NCI-H69 (cell line): ENCODE results near the gene SNRNP25.
"Not testable (repeated sequence)": the region's sequence is repeated elsewhere in the genome, so short reads cannot be mapped to it uniquely, and the experiment has no call there.

ENCODE experiments used
- DNase-seq: peaks from one replicate; lab custom pipeline; 2025; lab: John Stamatoyannopoulos, UW

The SNRNP25 gene

DNA sequence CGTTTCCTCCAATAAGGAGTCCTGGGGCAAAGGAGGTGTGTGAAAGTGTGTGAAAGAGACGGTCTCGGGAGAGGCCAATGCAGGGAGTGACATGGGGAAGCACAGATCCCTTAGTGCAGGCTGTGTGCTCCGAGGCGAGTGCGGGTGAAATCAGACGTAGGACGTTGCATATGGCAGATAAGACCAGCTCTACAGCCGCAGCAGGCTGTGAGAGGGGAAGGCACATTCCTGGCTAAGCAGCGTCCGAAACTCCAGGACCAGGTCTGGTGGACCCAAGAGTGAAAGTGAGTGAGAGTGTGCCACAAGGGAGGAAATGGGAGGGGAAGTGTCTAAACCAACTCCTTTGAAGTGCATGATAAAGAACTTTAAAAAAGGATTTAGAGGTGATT, 11.6 kb upstream of the SNRNP25 start:
- DNase-seq = no peak

- DNase-seq = no peak
Observed at GRCh38 chr16:42691-43090, 10.9 kb upstream of the SNRNP25 start.

GRCh38 chr16:43294-43693, 10.3 kb upstream of the SNRNP25 start:
- no peak for DNase-seq

DNA sequence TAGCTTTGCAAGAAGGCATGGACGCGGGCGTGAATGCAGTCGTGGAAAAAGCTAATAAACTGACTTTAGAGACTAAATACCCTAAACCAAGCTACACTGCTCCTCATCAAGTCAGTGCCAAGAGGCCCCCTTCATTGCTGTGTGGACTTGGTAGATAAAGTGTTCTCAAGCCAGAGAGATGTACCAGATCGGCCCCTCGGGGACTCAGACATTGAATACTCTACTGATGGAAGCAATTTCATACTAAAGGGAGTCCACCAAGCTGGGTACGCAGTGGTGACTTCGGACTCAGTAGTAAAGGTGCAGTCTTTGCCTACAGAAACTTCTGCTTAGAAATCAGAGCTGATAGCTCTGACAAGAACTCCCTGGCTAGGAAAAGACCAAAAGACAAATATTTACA, 9.0 kb upstream of the SNRNP25 start:
- DNase-seq = no peak

DNA sequence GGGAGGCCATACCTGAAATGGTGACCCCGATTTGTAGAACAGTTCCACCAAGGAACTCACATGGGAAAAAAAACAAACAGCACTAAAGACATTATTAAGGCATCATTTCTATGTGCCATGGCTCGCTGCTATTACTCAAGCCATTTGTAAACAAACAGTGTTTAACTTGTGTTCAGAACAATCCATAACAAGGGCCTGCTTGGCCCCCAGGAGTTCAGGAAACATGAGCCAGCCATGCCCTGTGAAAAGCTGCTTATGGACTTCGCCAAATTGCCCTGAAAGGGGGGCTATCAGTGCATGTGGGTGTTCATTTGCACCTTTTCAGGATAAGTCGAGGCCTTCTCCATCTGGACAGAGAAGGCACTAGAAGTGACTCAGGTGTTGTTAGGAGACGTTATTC, 8.2 kb upstream of the SNRNP25 start:
- DNase-seq = peak; percentile 68

DNA sequence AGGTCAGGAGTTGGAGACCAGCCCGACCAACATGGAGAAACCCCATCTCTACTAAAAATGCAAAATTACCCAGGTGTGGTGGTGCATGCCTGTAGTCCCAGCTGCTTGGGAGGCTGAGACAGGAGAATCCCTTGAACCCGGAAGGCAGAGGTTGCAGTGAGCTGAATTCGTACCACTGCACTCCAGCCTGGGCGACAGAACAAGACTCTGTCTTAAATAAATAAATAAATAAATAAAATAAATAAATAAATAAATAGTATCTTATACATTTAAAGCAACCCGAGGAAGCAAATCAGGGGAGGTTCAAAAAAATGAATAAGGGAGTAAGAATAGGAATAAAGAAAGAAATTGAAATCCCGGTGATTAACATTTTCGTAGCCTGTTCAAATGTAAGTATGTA, 7.1 kb upstream of the SNRNP25 start:
- not testable (repeated sequence) for DNase-seq

GRCh38 chr16:47234-47633, 6.4 kb upstream of the SNRNP25 start:
- no peak for DNase-seq

GRCh38 chr16:50769-51591, 2.6 kb upstream of the SNRNP25 start:
- DNase-seq = no peak

GRCh38 chr16:54237-54581, 581 bp downstream of the SNRNP25 start:
- DNase-seq = no peak

DNA sequence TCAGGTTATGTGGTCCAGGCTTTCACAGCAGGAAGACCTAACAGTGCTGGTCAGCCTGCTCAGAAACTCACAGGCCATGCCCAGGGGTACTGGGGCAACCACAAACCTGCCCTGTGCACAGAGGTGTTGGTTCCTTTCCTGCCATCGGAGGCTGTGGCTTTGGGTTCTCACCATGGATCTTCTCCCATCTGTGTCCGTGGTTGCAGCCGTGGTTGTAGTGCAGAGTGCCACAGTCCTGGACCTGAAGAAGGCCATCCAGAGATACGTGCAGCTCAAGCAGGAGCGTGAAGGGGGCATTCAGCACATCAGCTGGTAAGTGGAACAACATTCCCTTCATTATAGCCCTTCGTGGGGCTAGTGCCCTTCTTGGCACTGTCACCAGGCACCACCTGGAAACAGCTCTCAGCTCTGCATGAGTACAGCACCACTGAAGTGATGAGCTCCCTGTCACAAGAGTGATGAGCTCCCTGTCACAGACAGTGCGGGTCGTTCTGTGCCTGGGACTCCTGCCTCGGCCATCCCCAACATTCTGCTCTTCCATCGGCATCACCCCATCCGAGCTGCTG, 2.0 kb downstream of the SNRNP25 start:
- no peak for DNase-seq

GRCh38 chr16:56231-56927, 2.8 kb downstream of the SNRNP25 start:
- DNase-seq = no peak

- no peak for DNase-seq
Observed at GRCh38 chr16:57711-58110, 4.1 kb downstream of the SNRNP25 start.

DNA sequence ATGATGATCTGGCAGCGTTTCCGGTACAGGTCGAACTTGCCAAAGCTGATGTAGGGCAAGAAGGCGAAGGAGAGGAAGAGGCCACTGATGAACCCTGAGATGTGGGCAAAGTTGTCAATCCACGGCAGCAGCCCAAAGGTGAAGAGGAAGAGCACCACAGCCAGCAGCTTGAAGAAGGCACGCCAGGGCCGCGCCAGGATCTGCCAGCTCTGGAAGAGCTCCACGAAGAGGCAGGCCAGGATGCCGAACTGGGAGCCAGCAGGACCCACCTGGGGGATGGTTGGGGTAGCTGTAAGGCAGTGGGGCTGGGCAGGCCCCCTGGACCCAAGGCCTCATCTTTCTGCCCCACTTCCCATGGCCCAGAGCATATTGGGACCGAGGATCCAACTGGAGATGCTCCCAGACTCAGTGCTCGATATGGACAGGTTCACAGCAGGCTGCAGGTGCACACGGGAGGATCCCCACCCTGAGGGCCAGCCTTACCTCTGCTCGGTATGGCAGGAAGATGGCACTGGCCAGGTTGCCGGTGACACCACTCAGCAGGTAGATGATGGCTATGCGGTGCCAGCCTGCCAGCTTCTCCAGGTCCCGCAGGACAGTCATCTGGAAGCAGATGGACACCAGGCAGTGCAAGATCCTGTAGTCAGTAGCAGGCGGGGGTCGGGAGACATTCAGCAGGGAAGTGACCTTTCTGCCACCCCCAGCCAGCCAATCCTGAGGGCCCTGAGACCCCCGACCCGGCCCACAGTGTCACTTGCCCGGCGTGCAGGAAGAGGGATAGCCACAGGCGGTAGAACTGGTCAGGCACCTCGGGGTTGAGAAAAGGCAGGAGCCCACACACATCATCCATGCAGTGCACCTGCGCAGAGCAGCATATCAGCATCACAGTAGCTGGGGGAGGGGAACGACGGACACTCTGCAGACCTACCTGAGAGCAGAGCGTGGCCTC, 5.1 kb downstream of the SNRNP25 start:
- DNase-seq = no peak

DNA sequence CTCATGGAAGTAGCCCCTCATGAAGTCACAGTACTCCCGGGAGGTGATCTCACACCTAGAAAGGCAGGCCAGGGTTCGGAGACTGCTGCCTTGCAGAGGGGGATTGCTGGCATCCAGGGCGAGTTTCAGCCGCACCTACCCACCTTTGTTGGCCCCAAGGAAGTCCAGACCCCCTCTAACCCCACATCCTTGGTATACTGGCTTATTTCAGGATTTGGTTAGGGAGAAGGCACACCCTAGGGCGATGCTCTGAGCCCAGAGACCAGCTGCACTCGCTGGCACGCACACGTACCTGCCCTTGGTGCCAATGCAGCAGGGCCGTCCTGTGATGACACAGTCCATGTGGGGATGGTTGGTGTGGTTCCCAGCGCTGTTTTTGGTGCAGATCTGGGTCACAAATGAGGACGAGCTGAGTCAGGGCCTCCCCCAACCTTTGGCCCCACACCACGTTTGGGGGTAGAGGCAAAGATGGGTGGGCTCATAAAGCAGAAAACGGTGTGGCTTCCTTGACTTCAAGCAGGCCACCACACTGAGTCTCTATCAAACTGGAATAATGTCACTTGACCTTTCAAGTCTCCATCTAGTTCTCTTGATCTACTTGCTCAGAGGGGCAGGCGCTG, 5.9 kb downstream of the SNRNP25 start:
- no peak for DNase-seq

DNA sequence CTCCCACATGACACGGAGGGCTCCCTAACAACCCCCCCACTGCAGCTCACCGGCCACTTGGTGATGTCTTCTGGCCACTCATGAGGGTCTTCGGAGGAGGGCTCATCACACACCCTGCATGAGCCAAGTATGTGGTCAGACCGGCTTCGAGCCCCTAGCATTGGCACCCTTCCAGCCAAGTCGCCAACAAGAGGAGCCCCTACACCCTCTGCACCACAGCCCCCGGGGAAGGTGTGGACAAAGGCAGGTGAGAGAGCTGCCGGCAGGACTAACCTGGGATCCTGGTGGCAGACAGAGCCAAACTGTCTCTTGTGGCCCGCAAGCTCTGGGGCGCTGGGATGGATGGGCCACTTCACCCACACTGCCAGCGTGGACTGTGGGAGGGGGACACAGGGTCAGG, 6.5 kb downstream of the SNRNP25 start:
- no peak for DNase-seq

- DNase-seq = peak; percentile 64
Observed at GRCh38 chr16:60929-61878, 7.6 kb downstream of the SNRNP25 start.

GRCh38 chr16:61879-62281, 8.3 kb downstream of the SNRNP25 start:
- no peak for DNase-seq

DNA sequence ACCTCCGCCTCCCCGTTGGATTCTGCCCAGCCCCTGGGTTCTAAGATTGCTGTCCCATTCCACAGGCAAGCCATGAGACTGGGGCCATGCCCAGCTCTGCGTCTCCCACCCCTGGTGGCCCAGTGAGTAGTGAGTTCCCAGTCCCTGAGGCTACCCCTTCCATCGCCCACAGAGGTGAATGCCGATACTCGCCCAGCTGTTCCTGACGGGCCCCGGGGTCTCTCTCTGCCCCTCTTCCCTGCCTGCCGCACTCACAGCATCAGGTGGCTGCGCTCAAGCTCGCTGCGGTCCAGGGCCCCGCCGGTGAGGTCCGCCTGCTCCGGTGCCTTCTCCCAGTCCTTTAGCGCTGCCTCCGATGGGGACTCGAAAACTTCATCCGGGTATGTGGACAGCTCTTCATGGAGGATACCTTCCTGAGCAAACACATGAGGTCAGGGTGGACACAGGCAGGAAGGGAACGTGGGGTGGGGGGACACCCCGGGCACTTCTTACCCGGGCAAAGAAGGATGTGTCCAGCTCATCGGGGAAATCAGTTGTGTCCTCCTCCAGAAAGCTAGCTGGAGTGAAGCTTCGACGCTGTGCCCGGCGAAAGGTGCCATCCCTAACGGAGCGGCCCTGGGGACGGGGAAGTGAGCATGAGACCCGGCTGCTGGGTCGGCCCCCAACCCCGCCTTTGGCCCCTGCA, 8.8 kb downstream of the SNRNP25 start:
- DNase-seq = no peak

GRCh38 chr16:62968-63391, 9.4 kb downstream of the SNRNP25 start:
- DNase-seq = no peak

GRCh38 chr16:63466-63865, 9.8 kb downstream of the SNRNP25 start:
- no peak for DNase-seq
